HG02970 (cell line): ENCODE measurements around the gene PSTK.

Experiments used
- ATAC-seq: cut with Tn5 transposase; IDR thresholded peaks from one replicate; pipeline ENCODE4 v1.9.1; 2021; ENCODE audit warnings: mild to moderate bottlenecking, moderate library complexity, moderate number of reproducible peaks; ENCODE audit not compliant: unreplicated experiment, low FRiP score

Gene PSTK

DNA sequence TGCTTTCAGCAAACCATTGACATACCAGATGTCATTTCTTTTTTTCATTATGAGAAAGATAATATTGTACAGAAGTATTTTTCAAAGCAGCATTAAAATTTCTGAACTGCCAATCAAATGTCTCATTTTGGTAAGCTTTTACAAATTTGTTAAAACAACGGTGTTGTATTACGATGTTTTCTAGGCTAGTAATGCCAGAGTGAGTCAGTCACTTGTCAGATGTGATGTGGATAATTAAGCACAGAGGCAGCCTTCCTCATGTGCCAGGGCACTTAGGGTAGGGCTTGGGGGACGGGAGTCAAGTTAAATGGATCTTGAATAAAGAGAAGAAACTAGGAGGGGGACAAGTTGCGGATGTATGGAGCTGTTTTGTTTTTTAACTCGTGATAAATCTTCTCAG is 10.1 kb downstream of the PSTK start:
- ATAC-seq: no peak

- ATAC-seq: no peak
Observed at GRCh38 chr10:122992031-122992585, 11.9 kb downstream of the PSTK start.

GRCh38 chr10:122993797-122994336 is 13.7 kb downstream of the PSTK start:
- no peak for ATAC-seq

DNA sequence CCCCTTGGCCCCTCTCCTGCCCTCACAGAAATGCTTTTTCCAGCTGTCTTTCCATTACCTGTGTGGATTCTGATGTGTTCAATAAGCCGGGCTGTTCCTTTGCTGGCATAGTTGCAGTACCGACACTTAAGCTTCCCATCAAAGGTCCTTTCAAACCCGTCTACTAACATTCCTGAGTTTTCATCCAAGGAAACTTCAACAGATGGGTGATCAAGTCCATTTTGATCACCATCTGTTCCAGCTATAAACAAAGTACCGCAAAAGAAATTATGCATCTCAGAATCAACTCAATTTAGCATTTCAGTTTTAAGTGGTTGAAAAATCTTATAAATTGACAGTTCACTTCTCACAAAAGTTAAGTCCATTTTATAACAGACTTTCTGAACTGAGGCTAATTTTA is 15.7 kb downstream of the PSTK start:
- ATAC-seq: no peak

DNA sequence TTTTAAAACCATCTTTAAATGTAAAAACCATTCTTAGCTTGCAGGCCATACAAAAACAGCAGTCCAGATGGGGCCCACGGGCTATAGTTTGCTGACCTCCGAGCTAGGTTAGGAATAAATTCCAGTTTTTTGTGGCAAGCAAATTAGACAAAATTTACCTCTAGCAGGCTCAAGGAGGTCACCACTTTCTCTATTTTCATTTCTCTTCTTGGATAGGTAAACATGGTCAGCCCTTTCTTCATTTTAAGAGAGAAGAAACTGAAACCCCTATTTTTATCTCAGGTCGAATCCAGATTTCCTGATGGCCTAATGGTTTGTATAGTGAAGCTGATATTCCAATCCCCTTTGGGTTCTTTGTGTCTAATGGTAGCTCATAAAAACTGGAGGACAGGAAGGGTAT is 17.7 kb downstream of the PSTK start:
- ATAC-seq: no peak

GRCh38 chr10:122998360-122998917 is 18.2 kb downstream of the PSTK start:
- ATAC-seq: no peak

GRCh38 chr10:122998934-122999333 is 18.7 kb downstream of the PSTK start:
- no peak for ATAC-seq

GRCh38 chr10:122999347-122999746 is 19.1 kb downstream of the PSTK start:
- no peak for ATAC-seq

DNA sequence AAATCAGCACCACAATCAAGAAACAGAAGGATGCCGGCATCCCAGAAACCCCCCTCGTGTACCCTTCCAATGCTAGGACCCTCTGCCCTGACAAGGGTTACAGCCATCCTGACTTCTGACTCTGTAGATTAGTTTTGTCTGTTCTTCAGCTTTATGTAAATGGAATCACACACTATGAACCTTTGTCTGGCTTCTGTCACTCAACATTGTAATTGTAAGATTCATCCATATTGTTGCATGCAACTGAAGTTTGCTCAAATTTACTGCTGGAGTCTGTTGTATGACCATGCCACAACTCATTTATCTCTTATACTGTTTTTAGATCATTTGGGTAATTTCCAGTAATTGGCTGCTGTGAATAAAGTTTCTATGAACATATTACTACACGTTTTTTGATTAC is 20.0 kb downstream of the PSTK start:
- no peak for ATAC-seq

GRCh38 chr10:123001370-123001769 is 21.2 kb downstream of the PSTK start:
- ATAC-seq: no peak

DNA sequence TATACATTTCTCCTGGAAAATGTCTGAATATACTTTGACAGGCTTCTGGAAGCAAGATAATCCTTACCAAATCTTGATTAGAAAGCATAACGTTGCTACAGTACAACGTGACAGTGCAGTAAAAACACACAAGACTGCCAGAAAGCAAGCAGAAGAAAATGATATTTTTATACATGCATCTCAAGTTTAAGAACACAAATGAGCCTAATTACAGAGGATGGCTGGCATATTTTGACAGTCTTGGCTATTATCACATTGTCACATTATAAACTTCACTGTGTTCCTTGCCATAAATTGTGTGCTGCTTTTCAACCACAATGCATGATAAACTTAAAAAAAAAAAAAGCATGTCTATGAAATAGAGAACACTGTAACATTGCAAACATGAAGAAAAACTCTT is 24.1 kb downstream of the PSTK start:
- no peak for ATAC-seq

DNA sequence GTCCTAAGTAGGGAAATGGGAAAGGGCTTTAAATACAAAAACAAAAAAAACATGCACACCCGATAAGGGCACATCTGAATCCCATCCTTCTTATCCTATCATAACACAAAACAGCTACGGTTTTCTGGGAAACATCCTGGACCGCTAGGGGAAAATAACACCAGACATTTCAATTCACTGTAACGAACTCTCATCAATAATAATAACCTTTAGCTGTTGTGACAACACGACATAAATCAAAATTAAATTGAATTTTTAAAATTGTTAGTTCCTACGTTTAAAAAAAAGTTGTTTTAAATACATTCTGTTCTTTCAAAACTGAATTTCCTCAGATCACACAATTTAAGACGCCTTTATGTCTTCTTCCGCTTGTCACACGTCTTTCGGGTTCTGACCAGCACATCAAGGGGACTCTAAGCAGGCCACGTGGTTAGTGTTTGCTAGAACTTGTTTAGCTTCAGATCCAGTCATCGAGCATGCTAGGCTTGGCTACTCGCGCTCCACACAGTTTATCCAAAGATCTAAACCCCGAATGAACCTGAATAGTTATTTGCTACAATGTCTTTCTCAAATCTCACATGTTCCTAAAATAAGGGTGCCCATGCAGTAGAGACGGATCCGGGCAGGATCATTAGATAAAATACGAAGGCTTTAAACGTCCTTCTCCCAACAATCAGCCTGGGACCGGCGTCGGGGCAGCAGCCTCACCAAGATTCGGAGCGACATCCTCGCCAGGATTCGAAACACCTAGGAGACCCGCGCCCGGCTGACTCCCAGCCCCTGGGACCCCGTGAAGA is 27.6 kb downstream of the PSTK start:
- ATAC-seq: peak; percentile 28

DNA sequence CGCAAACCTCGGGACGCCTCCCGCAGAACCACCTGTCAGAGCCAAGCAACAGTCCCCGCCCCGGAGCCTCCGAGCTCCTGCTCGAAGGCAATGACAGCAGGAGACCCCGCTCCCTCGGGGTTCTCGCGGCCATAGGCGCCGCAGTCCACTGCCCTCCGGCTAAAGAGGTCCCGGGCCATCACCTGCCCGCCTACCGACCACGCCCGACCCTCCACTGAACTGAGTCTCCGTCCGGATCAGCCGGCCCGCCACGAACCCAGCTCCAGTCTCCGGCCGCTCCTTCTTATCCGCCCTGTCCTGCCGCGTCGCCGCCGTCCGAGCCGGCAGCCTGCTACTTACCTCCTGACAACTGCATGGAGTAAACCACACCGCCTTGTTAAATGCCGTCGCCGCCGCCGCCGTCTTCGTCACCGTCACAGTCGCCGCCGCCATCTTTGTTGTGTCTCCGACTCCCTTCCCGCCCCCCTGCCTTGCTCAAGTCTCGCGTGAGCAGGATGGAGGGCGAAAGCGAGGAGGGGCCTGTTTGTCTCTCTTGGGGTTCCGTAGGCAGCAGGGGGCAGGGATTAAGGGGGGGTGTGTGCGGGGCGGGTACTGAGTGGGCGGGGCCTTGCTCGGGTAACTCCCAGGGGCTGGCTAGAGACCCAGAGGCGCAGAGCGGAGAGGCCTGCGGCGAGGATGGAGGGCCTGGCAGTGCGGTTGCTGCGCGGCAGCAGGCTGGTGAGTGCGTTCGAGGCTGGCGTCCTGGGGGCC is 28.3 kb downstream of the PSTK start, which contains the start of the genes ACADSB and IKZF5:
TSS of gene ACADSB (plus strand) at position 652 of the 750 bp plus-strand sequence. CDS start at position 676, 24 bp downstream.
TSS of gene IKZF5 (minus strand) at position 441 of the 750 bp plus-strand sequence. CDS start 10,170 bp downstream, outside the sequence.
- peak; percentile 79 for ATAC-seq

DNA sequence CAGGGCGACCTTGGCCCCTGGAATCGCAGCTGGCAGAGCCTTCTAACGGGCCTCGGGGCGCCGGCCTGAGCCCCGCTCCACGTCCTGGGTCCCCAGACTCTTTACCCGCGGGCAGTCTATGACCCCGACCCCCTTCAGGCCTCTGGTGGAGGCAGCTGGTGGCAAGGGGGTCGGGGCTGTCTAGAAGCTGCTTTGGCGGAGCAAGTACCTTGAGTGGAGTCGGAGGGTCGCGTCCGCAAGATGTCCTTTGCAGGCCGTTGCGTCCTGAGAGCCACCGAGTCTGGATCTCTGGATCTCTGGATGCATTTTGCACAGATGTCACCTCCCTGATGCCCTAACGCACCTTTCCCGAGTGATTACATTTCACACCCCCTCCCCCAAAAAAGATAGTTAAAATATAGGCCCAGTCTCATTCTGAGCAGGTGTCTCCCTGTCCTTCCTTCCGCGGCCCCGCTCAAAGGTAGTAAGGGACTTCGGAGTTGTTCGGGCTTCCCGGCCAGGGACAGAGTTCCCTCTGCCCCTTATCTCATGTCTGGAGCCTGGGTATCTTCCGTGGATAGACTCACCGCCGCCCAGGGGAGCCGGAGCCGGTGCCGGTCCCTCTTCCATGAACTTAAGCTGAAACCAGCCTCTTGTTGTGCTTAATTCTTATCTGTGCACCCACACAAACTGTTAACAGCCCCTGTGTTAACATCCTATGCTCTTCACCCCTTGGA is 29.1 kb downstream of the PSTK start:
- ATAC-seq: peak; percentile 6

DNA sequence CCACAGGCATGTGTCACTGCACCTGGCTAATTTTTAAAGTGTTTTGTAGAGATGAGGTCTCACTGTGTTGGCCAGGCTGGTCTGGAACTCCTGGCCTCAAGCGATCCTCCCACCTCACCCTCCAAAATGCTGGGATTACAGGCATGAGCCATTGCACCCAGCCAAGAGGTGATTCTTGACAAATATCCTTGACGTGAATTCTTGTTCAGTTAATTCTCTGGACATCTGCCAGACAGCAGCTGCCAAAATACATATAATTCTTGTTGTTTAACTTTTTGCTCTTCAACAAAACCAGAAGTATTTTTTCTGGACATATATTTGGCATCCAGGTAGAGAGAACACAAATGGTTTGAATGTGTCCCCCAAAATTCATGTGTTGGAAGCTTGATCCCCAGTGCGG is 31.8 kb downstream of the PSTK start:
- no peak for ATAC-seq

DNA sequence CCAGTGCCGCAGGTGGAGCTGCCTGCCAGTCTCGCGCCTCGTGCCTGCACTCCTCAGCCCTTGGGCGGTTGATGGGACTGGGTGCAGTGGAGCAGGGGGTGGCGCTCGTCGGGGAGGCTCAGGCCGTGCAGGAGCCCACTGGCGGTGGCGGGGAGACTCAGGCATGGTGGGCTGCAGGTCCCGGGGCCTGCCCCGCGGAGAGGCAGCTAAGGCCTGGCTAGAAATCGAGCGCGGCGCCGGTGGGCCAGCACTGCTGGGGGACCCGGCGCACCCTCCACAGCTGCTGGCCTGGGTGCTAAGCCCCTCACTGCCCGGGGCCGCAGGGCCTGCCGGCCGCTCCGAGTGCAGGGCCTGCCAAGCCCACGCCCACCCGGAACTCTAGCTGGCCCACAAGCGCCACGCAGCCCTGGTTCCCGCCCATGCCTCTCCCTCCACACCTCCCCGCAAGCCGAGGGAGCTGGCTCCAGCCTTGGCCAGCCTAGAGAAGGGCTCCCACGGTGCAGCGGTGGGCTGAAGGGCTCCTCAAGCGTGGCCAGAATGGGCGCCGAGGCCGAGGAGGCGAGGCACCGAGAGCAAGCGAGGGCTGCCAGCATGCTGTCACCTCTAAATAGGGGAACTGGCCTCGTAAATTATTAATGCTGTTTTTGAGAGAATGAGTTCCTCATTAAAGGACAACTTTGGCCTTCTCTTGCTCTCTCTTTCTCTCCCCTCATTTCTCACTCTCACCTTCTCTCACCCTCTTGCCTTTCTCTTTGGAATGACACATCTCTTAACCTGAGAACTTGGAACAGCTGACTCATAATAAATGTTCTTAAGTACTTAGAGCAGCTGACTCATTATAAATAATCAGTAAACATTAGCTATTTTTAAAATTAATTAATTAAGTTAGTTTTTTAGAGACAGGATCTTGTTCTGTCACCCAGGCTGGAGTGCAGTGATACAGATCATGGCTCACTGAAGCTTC is 33.5 kb downstream of the PSTK start:
- ATAC-seq: no peak

DNA sequence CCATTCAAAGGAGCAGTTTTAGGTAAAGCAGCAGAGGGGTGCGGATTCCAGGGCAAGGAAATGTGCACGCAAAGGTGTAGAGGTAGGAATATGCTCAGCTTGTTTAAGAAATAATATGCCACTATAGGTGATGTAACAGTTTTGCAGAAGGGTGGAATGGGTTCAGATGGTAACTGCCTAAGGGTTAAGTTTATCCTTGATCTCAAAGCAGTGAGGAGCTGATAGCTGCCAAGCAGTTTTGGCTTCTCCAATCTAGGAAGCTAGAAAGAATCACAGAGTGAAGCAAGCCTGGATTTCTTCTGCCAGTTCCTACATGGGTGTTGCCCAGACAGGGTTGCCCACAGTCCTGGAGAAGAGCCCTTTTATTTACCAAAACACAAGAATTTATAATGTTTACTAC is 34.6 kb downstream of the PSTK start:
- ATAC-seq: no peak

- ATAC-seq: no peak
Observed at GRCh38 chr10:123016228-123016627, 36.0 kb downstream of the PSTK start.
